HG02759 (cell line): Measurements from ENCODE around the gene ZNF202.

Source experiments
- ATAC-seq: cut with Tn5 transposase; IDR thresholded peaks from one replicate; pipeline ENCODE4 v1.9.1; 2021; ENCODE audit warnings: mild to moderate bottlenecking, moderate library complexity; ENCODE audit not compliant: unreplicated experiment

The ZNF202 gene

GRCh38 chr11:123684601-123685000, 56.9 kb downstream of the ZNF202 start:
- ATAC-seq = no peak

GRCh38 chr11:123683428-123684170, 57.9 kb downstream of the ZNF202 start:
- ATAC-seq = no peak

GRCh38 chr11:123682696-123683410, 58.6 kb downstream of the ZNF202 start:
- no peak for ATAC-seq

- ATAC-seq = no peak
Observed at GRCh38 chr11:123681030-123681429, 60.4 kb downstream of the ZNF202 start.

GRCh38 chr11:123678246-123678645, 63.2 kb downstream of the ZNF202 start:
- ATAC-seq = no peak

GRCh38 chr11:123677510-123677909, 64.0 kb downstream of the ZNF202 start:
- no peak for ATAC-seq

GRCh38 chr11:123674297-123674696, 67.2 kb downstream of the ZNF202 start:
- ATAC-seq = no peak
